Measurements from ENCODE around the gene USP44. TPM values are rescaled to one million over a fixed set of nuclear protein-coding genes. Genes with fewer than 3 reads are reported as not detected.
A peak's percentile ranks its signal among the peaks of the same experiment; 100 is the strongest.

USP44 gene
- total RNA-seq, 1 experiment from 2014 or later: 0.17 TPM

- ATAC-seq: no peak
- H4K20me1 ChIP-seq (ENCODE audit: insufficient read depth): no peaks in the 10 kb centered on the region
- peaks cover 20% of the 10 kb centered on the region for H3K79me2 ChIP-seq (ENCODE audit: insufficient read depth, low read length)
- H3K27me3 ChIP-seq (ENCODE audit: insufficient read depth, low read length): no peaks in the 10 kb centered on the region
- peak overlapping the region; percentile 14 for H3K4me2 ChIP-seq (ENCODE audit: low read length)
- no peaks in the 10 kb centered on the region for H3K9me2 ChIP-seq (ENCODE audit: insufficient read depth)
- ChIA-PET CTCF (no interaction called here), RAD21 (ENCODE audit: low non-redundant PET in 1 of 2, low total read pairs in 2 of 2, uncharacterized antibody in 2 of 2, unreplicated experiment in 2 of 2) (no interaction called here), POLR2A (no interaction called here)
- H3K4me1 ChIP-seq (ENCODE audit: control insufficient read depth in 1 of 2, insufficient read depth in 2 of 2, low read length in 2 of 2): peaks cover 4 to 26% of the 10 kb centered on the region in 2 experiments
- TF ChIP-seq CEBPB (IDR thresholded peaks at IDR 0.05; ENCODE audit: low read depth): peak; percentile 44
- no peak for TF ChIP-seq POLR2AphosphoS5 (IDR thresholded peaks at IDR 0.05; ENCODE audit: low read depth, low read length)
- peak; percentile 57; the same call in 1 of the 2 replicates for TF ChIP-seq FOSL1 (IDR thresholded peaks at IDR 0.05; ENCODE audit: low read depth)
- TF ChIP-seq SP1 (IDR thresholded peaks at IDR 0.05; ENCODE audit: low read depth): peak; percentile 67
- TF ChIP-seq CBX3 (IDR thresholded peaks at IDR 0.05; ENCODE audit: low read depth): peak; percentile 43; the same call in 1 of the 2 replicates
- TF ChIP-seq REST (IDR thresholded peaks at IDR 0.05; ENCODE audit: low read depth): no peak
- peak; percentile 56 for TF ChIP-seq JUND (IDR thresholded peaks at IDR 0.05)
- no peak overlapping the region for H3K9ac ChIP-seq (ENCODE audit: low read length)
- no peaks in the 10 kb centered on the region for H3K9me3 ChIP-seq (ENCODE audit: control insufficient read depth in 1 of 2, insufficient read depth in 1 of 2, low read depth in 1 of 2, low read length in 2 of 2)
- intact Hi-C loops (cut with micrococcal nuclease): no loop called here
- BruUV-seq (replicated peaks): no TSS peak
- peak; percentile 15 for DNase-seq (ENCODE audit: low read depth, low spot score)
- H3K27ac ChIP-seq (ENCODE audit: low read depth, low read length): no peak overlapping the region
- H2AFZ ChIP-seq (ENCODE audit: low read depth, low read length, poor library complexity, severe bottlenecking): no peak overlapping the region
- no peak overlapping the region for H3K4me3 ChIP-seq (replicated peaks in 1 of 2; ENCODE audit: low read depth in 1 of 2, low read length in 2 of 2)
- no peaks in the 10 kb centered on the region for H3K36me3 ChIP-seq (ENCODE audit: control insufficient read depth in 1 of 2, insufficient read depth in 2 of 2, low read length in 2 of 2)
Measured at GRCh38 chr12:95470300-95470699, 81.0 kb downstream of the USP44 start.

Other genes starting within 250 kb of the USP44 start
- 127 TPM for gene METAP2, start 77.3 kb downstream of the USP44 start, total RNA-seq (2021; ENCODE audit: unreplicated experiment)
- gene NTN4, start 239.3 kb upstream of the USP44 start, total RNA-seq (2021; ENCODE audit: unreplicated experiment): 4.3 TPM